Keratinocyte (primary cell): ENCODE measurements around the gene FAIM2. TPM values are rescaled to one million over a fixed set of nuclear protein-coding genes. Genes with fewer than 3 reads are reported as not detected.

Source experiments
- DNase-seq: peaks from one replicate; pipeline ENCODE4 v3.0.0-alpha.2; 2011; ENCODE audit warnings: low read depth, missing footprints, low spot score
- FAIRE-seq: peaks from 2 replicates; lab custom pipeline; 2011; peaks lifted over from hg19 to GRCh38; lab: Jason Lieb, UNC
- H2AFZ ChIP-seq: 2 replicates; pipeline ENCODE4 v1.6.0; 2012; ENCODE audit warnings: low read length, control low read depth, inconsistent platforms; ENCODE audit not compliant: control insufficient read depth
- H3K27ac ChIP-seq: 2 replicates; pipeline ENCODE4 v1.5.1; 2011; ENCODE audit warnings: low read length; ENCODE audit not compliant: control insufficient read depth, insufficient read depth
- H3K27me3 ChIP-seq: 3 replicates; pipeline ENCODE4 v1.6.0; 2011; ENCODE audit warnings: low read length; ENCODE audit not compliant: control insufficient read depth, insufficient read depth; ENCODE audit errors: extremely low read depth
- H3K36me3 ChIP-seq, 2 experiments: 2 replicates in 1 of 2; 3 replicates in 1 of 2; pipeline ENCODE4 v1.5.1; 2011; ENCODE audit warnings: low read length in 2 of 2, mild to moderate bottlenecking in 1 of 2; ENCODE audit not compliant: control insufficient read depth in 2 of 2, insufficient read depth in 2 of 2; ENCODE audit errors: extremely low read depth in 1 of 2
- H3K4me1 ChIP-seq: 3 replicates; pipeline ENCODE4 v1.5.1; 2011; ENCODE audit warnings: low read length; ENCODE audit not compliant: control insufficient read depth, insufficient read depth; ENCODE audit errors: extremely low read depth
- H3K4me2 ChIP-seq: 3 replicates; pipeline ENCODE4 v1.6.0; 2011; ENCODE audit warnings: low read depth, low read length; ENCODE audit not compliant: control insufficient read depth, insufficient read depth; ENCODE audit errors: extremely low read depth
- H3K4me3 ChIP-seq, 3 experiments: fragments of 200-600 bp in 1 of 3; sonication (generic) in 1 of 3; 2 replicates in 2 of 3; 3 replicates in 1 of 3; pipeline ENCODE4 v1.5.1; 2011 to 2016; ENCODE audit warnings: low read length in 3 of 3, mild to moderate bottlenecking in 3 of 3, control low read depth in 2 of 3, inconsistent platforms in 1 of 3, low read depth in 1 of 3, mixed read lengths in 1 of 3, mixed run types in 1 of 3, moderate library complexity in 1 of 3; ENCODE audit not compliant: control insufficient read depth in 2 of 3, insufficient read depth in 2 of 3; ENCODE audit errors: extremely low read depth in 1 of 3
- H3K79me2 ChIP-seq: 2 replicates; pipeline ENCODE4 v1.6.0; 2012; ENCODE audit warnings: low read length; ENCODE audit not compliant: control insufficient read depth, insufficient read depth
- H3K9ac ChIP-seq: 3 replicates; pipeline ENCODE4 v1.6.0; 2011; ENCODE audit warnings: low read length; ENCODE audit not compliant: control insufficient read depth, insufficient read depth; ENCODE audit errors: extremely low read depth
- H3K9me1 ChIP-seq: 3 replicates; pipeline ENCODE4 v1.6.0; 2011; ENCODE audit warnings: low read length; ENCODE audit not compliant: control insufficient read depth, insufficient read depth; ENCODE audit errors: extremely low read depth
- H3K9me3 ChIP-seq: 2 replicates; pipeline ENCODE4 v1.5.1; 2012; ENCODE audit warnings: low read depth, low read length; ENCODE audit not compliant: control insufficient read depth
- H4K20me1 ChIP-seq: 3 replicates; pipeline ENCODE4 v1.6.0; 2011; ENCODE audit warnings: low read length; ENCODE audit not compliant: control insufficient read depth, insufficient read depth; ENCODE audit errors: extremely low read depth
- CTCF ChIP-seq, 3 experiments: IDR thresholded peaks in 1 of 3; conservative IDR thresholded peaks in 1 of 3; optimal IDR thresholded peaks in 1 of 3; 2 replicates in 2 of 3; 3 replicates in 1 of 3; pipeline versions ENCODE3 to v1.5.1; 2011; ENCODE audit warnings: low read length in 3 of 3, mild to moderate bottlenecking in 3 of 3, moderate library complexity in 2 of 3, control low read depth in 1 of 3, inconsistent platforms in 1 of 3; ENCODE audit not compliant: insufficient read depth in 2 of 3; ENCODE audit errors: extremely low read depth in 1 of 3
- EZH2 ChIP-seq: IDR thresholded peaks from one replicate; pipeline ENCODE4 v1.6.1; 2012; ENCODE audit warnings: inconsistent platforms, mild to moderate bottlenecking, low read length, moderate library complexity
- dilution Hi-C: fragments of 300-500 bp; cut with MboI; formaldehyde crosslinking; loops from one replicate; pipeline ENCODE4 v1.7.0; 2020; ENCODE audit warnings: low sequenced_read_pairs; ENCODE audit not compliant: extremely low pct_ligation_motif_present
- polyA plus RNA-seq, 5 experiments: library from polyadenylated mRNA; depleted of rRNA in 3 of 5; stranded (reverse) in 3 of 5; stranded (forward) in 1 of 5; unstranded in 1 of 5; fragments of >200 nt; gene quantifications; 1 replicate in 1 of 5; 2 replicates in 3 of 5; 3 replicates in 1 of 5; pipeline versions ENCODE4 v1.2.1 to v1.2.3, GENCODE V29; 2011 to 2012; ENCODE audit warnings: missing spikeins in 2 of 5, low read depth in 1 of 5, low replicate concordance in 1 of 5

FAIM2 gene
- polyA plus RNA-seq, 1 donor (not counting 4 experiments of a cell fraction or from before 2014, with no cell fraction given): not detected

GRCh38 chr12:49887091-49887490, 16.6 kb downstream of the FAIM2 start:
- Histone ChIP-seq H3K36me3 (no peaks in the 10 kb centered on the region), H3K9me1 (no peaks in the 10 kb centered on the region), H3K9me3 (no peaks in the 10 kb centered on the region), H3K9ac (no peak overlapping the region), H3K27ac (no peak overlapping the region), H2AFZ (no peak overlapping the region), H3K4me2 (no peak overlapping the region), H3K4me1 (peaks cover 3% of the 10 kb centered on the region), H3K79me2 (no peaks in the 10 kb centered on the region), H3K27me3 (peaks cover 18% of the 10 kb centered on the region), H4K20me1 (no peaks in the 10 kb centered on the region), H3K4me3 (no peak overlapping the region)
- TF ChIP-seq EZH2 (no peak), CTCF (optimal IDR thresholded peaks at IDR 0.05 in 1 of 3, IDR thresholded peaks at IDR 0.05 in 1 of 3, conservative IDR thresholded peaks at IDR 0.05 in 1 of 3; ENCODE audit: extremely low read depth in 1 of 3, insufficient read depth in 2 of 3, low read length in 3 of 3) (no peak)
- dilution Hi-C loops: no loop called here
- FAIRE-seq (no peak), DNase-seq (no peak)

GRCh38 chr12:49885663-49886461, 17.8 kb downstream of the FAIM2 start:
- FAIRE-seq (no peak), DNase-seq (no peak)
- dilution Hi-C loops: no loop called here
- Histone ChIP-seq H3K9me1 (no peaks in the 10 kb centered on the region), H3K27ac (no peak overlapping the region), H3K79me2 (no peaks in the 10 kb centered on the region), H3K9ac (no peak overlapping the region), H3K4me1 (peaks cover 3% of the 10 kb centered on the region), H4K20me1 (no peaks in the 10 kb centered on the region), H3K4me3 (no peak overlapping the region), H3K4me2 (no peak overlapping the region), H3K27me3 (peaks cover 18% of the 10 kb centered on the region), H2AFZ (no peak overlapping the region), H3K9me3 (no peaks in the 10 kb centered on the region), H3K36me3 (no peaks in the 10 kb centered on the region)
- TF ChIP-seq EZH2 (no peak), CTCF (optimal IDR thresholded peaks at IDR 0.05 in 1 of 3, IDR thresholded peaks at IDR 0.05 in 1 of 3, conservative IDR thresholded peaks at IDR 0.05 in 1 of 3; ENCODE audit: extremely low read depth in 1 of 3, insufficient read depth in 2 of 3, low read length in 3 of 3) (no peak)
